H9 (cell line): ENCODE results near the gene EPN3. TPM values are rescaled to one million over a fixed set of nuclear protein-coding genes. Genes with fewer than 3 reads are reported as not detected.

Experiments used
- DNase-seq: peaks from one replicate; pipeline ENCODE4 v3.0.0-alpha.2; 2017
- H2AFZ ChIP-seq: one replicate; pipeline ENCODE4 v1.6.1; 2013; ENCODE audit warnings: mild to moderate bottlenecking, low read length, control low read depth, moderate library complexity
- H2AK5ac ChIP-seq: 2 replicates; pipeline ENCODE4 v1.6.1; 2013; ENCODE audit warnings: low read length, control low read depth, mixed read lengths; ENCODE audit not compliant: insufficient read length
- H2BK120ac ChIP-seq: one replicate; pipeline ENCODE4 v1.6.1; 2013; ENCODE audit warnings: low read depth, mild to moderate bottlenecking, low read length, control low read depth, inconsistent platforms; ENCODE audit not compliant: poor library complexity, severe bottlenecking
- H2BK12ac ChIP-seq: 2 replicates; pipeline ENCODE4 v1.6.1; 2013; ENCODE audit warnings: low read length, control low read depth, mixed read lengths, low read depth; ENCODE audit not compliant: insufficient read length
- H2BK15ac ChIP-seq: 2 replicates; pipeline ENCODE4 v1.6.1; 2013; ENCODE audit warnings: low read depth, low read length, control low read depth
- H2BK20ac ChIP-seq: one replicate; pipeline ENCODE4 v1.6.1; 2013; ENCODE audit warnings: low read depth, mild to moderate bottlenecking, low read length, control low read depth, inconsistent platforms; ENCODE audit not compliant: poor library complexity, severe bottlenecking
- H2BK5ac ChIP-seq: 2 replicates; pipeline ENCODE4 v1.6.1; 2013; ENCODE audit warnings: low read length, control low read depth, mixed read lengths; ENCODE audit not compliant: insufficient read length
- H3K14ac ChIP-seq: 2 replicates; pipeline ENCODE4 v1.6.1; 2013; ENCODE audit warnings: low read length, control low read depth; ENCODE audit not compliant: insufficient read depth
- H3K18ac ChIP-seq: 2 replicates; pipeline ENCODE4 v1.6.1; 2013; ENCODE audit warnings: low read depth, mild to moderate bottlenecking, mixed read lengths, low read length, control low read depth; ENCODE audit not compliant: insufficient read length
- H3K23ac ChIP-seq: 2 replicates; pipeline ENCODE4 v1.6.1; 2013; ENCODE audit warnings: low read length, control low read depth, mixed read lengths, low read depth; ENCODE audit not compliant: insufficient read length
- H3K23me2 ChIP-seq: 2 replicates; pipeline ENCODE4 v1.6.1; 2013; ENCODE audit warnings: low read depth, mild to moderate bottlenecking, mixed read lengths, low read length, control low read depth; ENCODE audit not compliant: insufficient read length, poor library complexity, severe bottlenecking
- H3K27ac ChIP-seq: 2 replicates; pipeline ENCODE4 v1.5.1; 2013; ENCODE audit warnings: low read length, control low read depth, mixed read lengths, low read depth; ENCODE audit not compliant: insufficient read length
- H3K27me3 ChIP-seq: 2 replicates; pipeline ENCODE4 v1.6.1; 2013; ENCODE audit warnings: low read length, control low read depth, inconsistent platforms; ENCODE audit not compliant: insufficient read depth
- H3K4ac ChIP-seq: 2 replicates; pipeline ENCODE4 v1.6.1; 2013; ENCODE audit warnings: low read depth, mild to moderate bottlenecking, control low read depth, inconsistent platforms, low read length, moderate library complexity
- H3K4me1 ChIP-seq: 2 replicates; pipeline ENCODE4 v1.6.1; 2013; ENCODE audit warnings: low read length, control low read depth, inconsistent platforms; ENCODE audit not compliant: insufficient read depth
- H3K4me2 ChIP-seq: 2 replicates; pipeline ENCODE4 v1.6.1; 2013; ENCODE audit warnings: low read length, control low read depth, mixed read lengths; ENCODE audit not compliant: insufficient read length, insufficient read depth
- H3K56ac ChIP-seq: 2 replicates; pipeline ENCODE4 v1.6.1; 2013; ENCODE audit warnings: low read depth, mild to moderate bottlenecking, mixed read lengths, low read length, control low read depth; ENCODE audit not compliant: insufficient read length
- H3K79me1 ChIP-seq: 2 replicates; pipeline ENCODE4 v1.6.1; 2013; ENCODE audit warnings: low read depth, mild to moderate bottlenecking, moderate library complexity, low read length, control low read depth, inconsistent platforms; ENCODE audit not compliant: insufficient read depth, poor library complexity, severe bottlenecking
- H3K79me2 ChIP-seq: 2 replicates; pipeline ENCODE4 v1.6.1; 2013; ENCODE audit warnings: low read length, control low read depth, inconsistent platforms; ENCODE audit not compliant: insufficient read depth
- H3K9ac ChIP-seq: 2 replicates; pipeline ENCODE4 v1.6.1; 2013; ENCODE audit warnings: low read length, control low read depth, mixed read lengths; ENCODE audit not compliant: insufficient read length; ENCODE audit errors: extremely low read depth
- H3K9me3 ChIP-seq: one replicate; pipeline ENCODE4 v1.6.1; 2013; ENCODE audit warnings: low read depth, low read length, inconsistent platforms; ENCODE audit not compliant: control insufficient read depth
- H3T11ph ChIP-seq: one replicate; pipeline ENCODE4 v1.6.1; 2013; ENCODE audit warnings: mild to moderate bottlenecking, low read length, control low read depth, inconsistent platforms
- H4K20me1 ChIP-seq: one replicate; pipeline ENCODE4 v1.6.1; 2013; ENCODE audit not compliant: control insufficient read depth, insufficient read length, insufficient read depth
- H4K5ac ChIP-seq: 2 replicates; pipeline ENCODE4 v1.6.1; 2013; ENCODE audit warnings: low read depth, mild to moderate bottlenecking, mixed read lengths, low read length, control low read depth; ENCODE audit not compliant: insufficient read length
- H4K8ac ChIP-seq: replicated peaks from 2 replicates; pipeline ENCODE4 v1.6.1; 2013; ENCODE audit warnings: low read length, control low read depth, mixed read lengths, low read depth; ENCODE audit not compliant: insufficient read length
- H4K91ac ChIP-seq: 2 replicates; pipeline ENCODE4 v1.6.1; 2013; ENCODE audit warnings: low read depth, mild to moderate bottlenecking, moderate library complexity, mixed read lengths, low read length, control low read depth; ENCODE audit not compliant: insufficient read length
- H3K27ac Mint-ChIP-seq, 3 experiments: 2 replicates in 2 of 3; 3 replicates in 1 of 3; pipeline ENCODE4 v1.8.0; 2020 to 2021; ENCODE audit warnings: mixed read lengths in 3 of 3, mild to moderate bottlenecking in 1 of 3, moderate library complexity in 1 of 3
- H3K27me3 Mint-ChIP-seq: 2 replicates; pipeline ENCODE4 v1.8.0; 2021; ENCODE audit warnings: low read depth, mild to moderate bottlenecking, moderate library complexity, mixed read lengths
- H3K36me3 Mint-ChIP-seq, 3 experiments: 2 replicates in 2 of 3; 3 replicates in 1 of 3; pipeline ENCODE4 v1.8.0; 2020 to 2021; ENCODE audit warnings: low read depth in 3 of 3, mixed read lengths in 3 of 3; ENCODE audit not compliant: insufficient read depth in 1 of 3
- H3K4me1 Mint-ChIP-seq, 2 experiments: 2 replicates each; pipeline ENCODE4 v1.8.0; 2020; ENCODE audit warnings: mixed read lengths in 2 of 2
- H3K4me3 Mint-ChIP-seq, 2 experiments: 2 replicates in 1 of 2; 3 replicates in 1 of 2; pipeline ENCODE4 v1.8.0; 2020 to 2021; ENCODE audit warnings: mild to moderate bottlenecking in 2 of 2, mixed read lengths in 2 of 2, moderate library complexity in 1 of 2
- H3K9me3 Mint-ChIP-seq, 2 experiments: 2 replicates in 1 of 2; 3 replicates in 1 of 2; pipeline ENCODE4 v1.8.0; 2020; ENCODE audit warnings: mild to moderate bottlenecking in 2 of 2, mixed read lengths in 2 of 2, moderate library complexity in 1 of 2
- WGBS: extraction: QIAGEN DNeasy Blood & Tissue Kit; methylation state at CpG from one replicate; pipeline ENCODE4 v1.1.7; 2013; ENCODE audit warnings: missing lambda C conversion rate, low lambda C conversion rate, mixed read lengths; ENCODE audit not compliant: insufficient read length; ENCODE audit errors: extremely low coverage; 5-methylcytosine and 5-hydroxymethylcytosine counted together
- total RNA-seq: library from RNA; stranded (reverse); gene quantifications from 2 replicates; pipeline ENCODE4 v1.2.1, GENCODE V29; 2021
- TF ChIP-seq, protein P1 (sequence below): fragments of 200-600 bp; sonication (generic); conservative IDR thresholded peaks from 3 replicates; pipeline ENCODE4 v1.8.0; 2021; ENCODE audit warnings: antibody characterized with exemption, mild to moderate bottlenecking

EPN3 gene
- total RNA-seq, 1 experiment from 2014 or later = 1.9 TPM

DNA sequence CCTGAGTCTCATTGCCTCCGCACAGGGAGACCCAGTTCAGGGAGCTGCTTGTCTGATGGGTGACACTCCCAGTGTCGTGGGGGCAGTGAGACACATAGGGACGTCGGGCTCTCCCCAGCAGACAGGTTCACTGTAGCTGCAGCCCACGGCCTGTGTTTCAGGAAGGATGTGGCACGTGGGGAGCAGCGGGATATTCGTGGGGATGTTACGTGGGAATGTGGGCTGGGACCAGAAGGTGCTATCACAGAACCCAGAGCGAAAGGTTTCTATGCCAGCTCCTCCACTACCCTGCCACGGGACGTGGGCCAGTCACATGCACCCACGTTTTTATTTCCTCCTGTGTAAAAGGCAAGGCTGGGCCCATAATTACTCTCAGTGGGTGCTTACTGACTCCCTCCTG, 44.3 kb downstream of the EPN3 start:
- no peaks in the 10 kb centered on the region for H3K79me1 ChIP-seq
- H3T11ph ChIP-seq = no peak overlapping the region
- Mint-ChIP-seq H3K9me3 (no peaks in the 10 kb centered on the region), H3K27me3 (peaks cover 16% of the 10 kb centered on the region), H3K27ac (no peak overlapping the region; a peak in 1 of 7 replicates), H3K4me3 (no peak overlapping the region), H3K4me1 (peaks cover 11 to 20% of the 10 kb centered on the region in 2 experiments), H3K36me3 (peaks cover 0 to 5% (median 1%) of the 10 kb centered on the region in 3 experiments; a peak in 3 of 7 replicates)
- H2BK15ac ChIP-seq = no peak overlapping the region
- no peak overlapping the region for H2AFZ ChIP-seq
- H3K4me1 ChIP-seq = no peaks in the 10 kb centered on the region; the same call in 1 of the 2 replicates
- H2AK5ac ChIP-seq = no peak overlapping the region
- H3K56ac ChIP-seq = no peak overlapping the region
- H3K9me3 ChIP-seq = no peaks in the 10 kb centered on the region
- H2BK20ac ChIP-seq = no peak overlapping the region
- no peaks in the 10 kb centered on the region for H3K23me2 ChIP-seq
- H3K27ac ChIP-seq = no peak overlapping the region
- no peak overlapping the region for H3K14ac ChIP-seq
- H4K5ac ChIP-seq = no peak overlapping the region
- no peak overlapping the region for H3K18ac ChIP-seq
- H4K8ac ChIP-seq = no peak overlapping the region
- H3K23ac ChIP-seq = no peak overlapping the region
- no peak for DNase-seq
- whole genome bisulfite sequencing = no CpG with 5 or more reads among the region's 13 CpGs
- peaks cover 2% of the 10 kb centered on the region for H4K20me1 ChIP-seq
- no peak overlapping the region for H2BK120ac ChIP-seq
- no peaks in the 10 kb centered on the region for H3K79me2 ChIP-seq
- TF ChIP-seq, protein P1, sequence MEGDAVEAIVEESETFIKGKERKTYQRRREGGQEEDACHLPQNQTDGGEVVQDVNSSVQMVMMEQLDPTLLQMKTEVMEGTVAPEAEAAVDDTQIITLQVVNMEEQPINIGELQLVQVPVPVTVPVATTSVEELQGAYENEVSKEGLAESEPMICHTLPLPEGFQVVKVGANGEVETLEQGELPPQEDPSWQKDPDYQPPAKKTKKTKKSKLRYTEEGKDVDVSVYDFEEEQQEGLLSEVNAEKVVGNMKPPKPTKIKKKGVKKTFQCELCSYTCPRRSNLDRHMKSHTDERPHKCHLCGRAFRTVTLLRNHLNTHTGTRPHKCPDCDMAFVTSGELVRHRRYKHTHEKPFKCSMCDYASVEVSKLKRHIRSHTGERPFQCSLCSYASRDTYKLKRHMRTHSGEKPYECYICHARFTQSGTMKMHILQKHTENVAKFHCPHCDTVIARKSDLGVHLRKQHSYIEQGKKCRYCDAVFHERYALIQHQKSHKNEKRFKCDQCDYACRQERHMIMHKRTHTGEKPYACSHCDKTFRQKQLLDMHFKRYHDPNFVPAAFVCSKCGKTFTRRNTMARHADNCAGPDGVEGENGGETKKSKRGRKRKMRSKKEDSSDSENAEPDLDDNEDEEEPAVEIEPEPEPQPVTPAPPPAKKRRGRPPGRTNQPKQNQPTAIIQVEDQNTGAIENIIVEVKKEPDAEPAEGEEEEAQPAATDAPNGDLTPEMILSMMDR = no peak
- H2BK12ac ChIP-seq = no peak overlapping the region
- no peak overlapping the region for H3K4me2 ChIP-seq
- H3K9ac ChIP-seq = no peak overlapping the region
- no peak overlapping the region for H3K4ac ChIP-seq
- H2BK5ac ChIP-seq = no peak overlapping the region
- H3K27me3 ChIP-seq = no peaks in the 10 kb centered on the region; the same call in 1 of the 2 replicates
- no peak overlapping the region for H4K91ac ChIP-seq
